H9 (cell line): Measurements from ENCODE around the gene SIPA1L3. TPM values are rescaled to one million over a fixed set of nuclear protein-coding genes. Genes with fewer than 3 reads are reported as not detected.

Experiments used
- DNase-seq: peaks from one replicate; pipeline ENCODE4 v3.0.0-alpha.2; 2017
- H2AFZ ChIP-seq: one replicate; pipeline ENCODE4 v1.6.1; 2013; ENCODE audit warnings: mild to moderate bottlenecking, low read length, control low read depth, moderate library complexity
- H2AK5ac ChIP-seq: 2 replicates; pipeline ENCODE4 v1.6.1; 2013; ENCODE audit warnings: low read length, control low read depth, mixed read lengths; ENCODE audit not compliant: insufficient read length
- H2BK120ac ChIP-seq: one replicate; pipeline ENCODE4 v1.6.1; 2013; ENCODE audit warnings: low read depth, mild to moderate bottlenecking, low read length, control low read depth, inconsistent platforms; ENCODE audit not compliant: poor library complexity, severe bottlenecking
- H2BK12ac ChIP-seq: 2 replicates; pipeline ENCODE4 v1.6.1; 2013; ENCODE audit warnings: low read length, control low read depth, mixed read lengths, low read depth; ENCODE audit not compliant: insufficient read length
- H2BK15ac ChIP-seq: 2 replicates; pipeline ENCODE4 v1.6.1; 2013; ENCODE audit warnings: low read depth, low read length, control low read depth
- H2BK20ac ChIP-seq: one replicate; pipeline ENCODE4 v1.6.1; 2013; ENCODE audit warnings: low read depth, mild to moderate bottlenecking, low read length, control low read depth, inconsistent platforms; ENCODE audit not compliant: poor library complexity, severe bottlenecking
- H2BK5ac ChIP-seq: 2 replicates; pipeline ENCODE4 v1.6.1; 2013; ENCODE audit warnings: low read length, control low read depth, mixed read lengths; ENCODE audit not compliant: insufficient read length
- H3K14ac ChIP-seq: 2 replicates; pipeline ENCODE4 v1.6.1; 2013; ENCODE audit warnings: low read length, control low read depth; ENCODE audit not compliant: insufficient read depth
- H3K18ac ChIP-seq: 2 replicates; pipeline ENCODE4 v1.6.1; 2013; ENCODE audit warnings: low read depth, mild to moderate bottlenecking, mixed read lengths, low read length, control low read depth; ENCODE audit not compliant: insufficient read length
- H3K23ac ChIP-seq: 2 replicates; pipeline ENCODE4 v1.6.1; 2013; ENCODE audit warnings: low read length, control low read depth, mixed read lengths, low read depth; ENCODE audit not compliant: insufficient read length
- H3K23me2 ChIP-seq: 2 replicates; pipeline ENCODE4 v1.6.1; 2013; ENCODE audit warnings: low read depth, mild to moderate bottlenecking, mixed read lengths, low read length, control low read depth; ENCODE audit not compliant: insufficient read length, poor library complexity, severe bottlenecking
- H3K27ac ChIP-seq: 2 replicates; pipeline ENCODE4 v1.5.1; 2013; ENCODE audit warnings: low read length, control low read depth, mixed read lengths, low read depth; ENCODE audit not compliant: insufficient read length
- H3K27me3 ChIP-seq: 2 replicates; pipeline ENCODE4 v1.6.1; 2013; ENCODE audit warnings: low read length, control low read depth, inconsistent platforms; ENCODE audit not compliant: insufficient read depth
- H3K4ac ChIP-seq: 2 replicates; pipeline ENCODE4 v1.6.1; 2013; ENCODE audit warnings: low read depth, mild to moderate bottlenecking, control low read depth, inconsistent platforms, low read length, moderate library complexity
- H3K4me1 ChIP-seq: 2 replicates; pipeline ENCODE4 v1.6.1; 2013; ENCODE audit warnings: low read length, control low read depth, inconsistent platforms; ENCODE audit not compliant: insufficient read depth
- H3K4me2 ChIP-seq: 2 replicates; pipeline ENCODE4 v1.6.1; 2013; ENCODE audit warnings: low read length, control low read depth, mixed read lengths; ENCODE audit not compliant: insufficient read length, insufficient read depth
- H3K56ac ChIP-seq: 2 replicates; pipeline ENCODE4 v1.6.1; 2013; ENCODE audit warnings: low read depth, mild to moderate bottlenecking, mixed read lengths, low read length, control low read depth; ENCODE audit not compliant: insufficient read length
- H3K79me1 ChIP-seq: 2 replicates; pipeline ENCODE4 v1.6.1; 2013; ENCODE audit warnings: low read depth, mild to moderate bottlenecking, moderate library complexity, low read length, control low read depth, inconsistent platforms; ENCODE audit not compliant: insufficient read depth, poor library complexity, severe bottlenecking
- H3K79me2 ChIP-seq: 2 replicates; pipeline ENCODE4 v1.6.1; 2013; ENCODE audit warnings: low read length, control low read depth, inconsistent platforms; ENCODE audit not compliant: insufficient read depth
- H3K9ac ChIP-seq: 2 replicates; pipeline ENCODE4 v1.6.1; 2013; ENCODE audit warnings: low read length, control low read depth, mixed read lengths; ENCODE audit not compliant: insufficient read length; ENCODE audit errors: extremely low read depth
- H3K9me3 ChIP-seq: one replicate; pipeline ENCODE4 v1.6.1; 2013; ENCODE audit warnings: low read depth, low read length, inconsistent platforms; ENCODE audit not compliant: control insufficient read depth
- H3T11ph ChIP-seq: one replicate; pipeline ENCODE4 v1.6.1; 2013; ENCODE audit warnings: mild to moderate bottlenecking, low read length, control low read depth, inconsistent platforms
- H4K20me1 ChIP-seq: one replicate; pipeline ENCODE4 v1.6.1; 2013; ENCODE audit not compliant: control insufficient read depth, insufficient read length, insufficient read depth
- H4K5ac ChIP-seq: 2 replicates; pipeline ENCODE4 v1.6.1; 2013; ENCODE audit warnings: low read depth, mild to moderate bottlenecking, mixed read lengths, low read length, control low read depth; ENCODE audit not compliant: insufficient read length
- H4K8ac ChIP-seq: replicated peaks from 2 replicates; pipeline ENCODE4 v1.6.1; 2013; ENCODE audit warnings: low read length, control low read depth, mixed read lengths, low read depth; ENCODE audit not compliant: insufficient read length
- H4K91ac ChIP-seq: 2 replicates; pipeline ENCODE4 v1.6.1; 2013; ENCODE audit warnings: low read depth, mild to moderate bottlenecking, moderate library complexity, mixed read lengths, low read length, control low read depth; ENCODE audit not compliant: insufficient read length
- H3K27ac Mint-ChIP-seq, 3 experiments: 2 replicates in 2 of 3; 3 replicates in 1 of 3; pipeline ENCODE4 v1.8.0; 2020 to 2021; ENCODE audit warnings: mixed read lengths in 3 of 3, mild to moderate bottlenecking in 1 of 3, moderate library complexity in 1 of 3
- H3K27me3 Mint-ChIP-seq: 2 replicates; pipeline ENCODE4 v1.8.0; 2021; ENCODE audit warnings: low read depth, mild to moderate bottlenecking, moderate library complexity, mixed read lengths
- H3K36me3 Mint-ChIP-seq, 3 experiments: 2 replicates in 2 of 3; 3 replicates in 1 of 3; pipeline ENCODE4 v1.8.0; 2020 to 2021; ENCODE audit warnings: low read depth in 3 of 3, mixed read lengths in 3 of 3; ENCODE audit not compliant: insufficient read depth in 1 of 3
- H3K4me1 Mint-ChIP-seq, 2 experiments: 2 replicates each; pipeline ENCODE4 v1.8.0; 2020; ENCODE audit warnings: mixed read lengths in 2 of 2
- H3K4me3 Mint-ChIP-seq, 2 experiments: 2 replicates in 1 of 2; 3 replicates in 1 of 2; pipeline ENCODE4 v1.8.0; 2020 to 2021; ENCODE audit warnings: mild to moderate bottlenecking in 2 of 2, mixed read lengths in 2 of 2, moderate library complexity in 1 of 2
- H3K9me3 Mint-ChIP-seq, 2 experiments: 2 replicates in 1 of 2; 3 replicates in 1 of 2; pipeline ENCODE4 v1.8.0; 2020; ENCODE audit warnings: mild to moderate bottlenecking in 2 of 2, mixed read lengths in 2 of 2, moderate library complexity in 1 of 2
- CTCF ChIP-seq: fragments of 200-600 bp; sonication (generic); conservative IDR thresholded peaks from 3 replicates; pipeline ENCODE4 v1.8.0; 2021; ENCODE audit warnings: antibody characterized with exemption, mild to moderate bottlenecking
- WGBS: extraction: QIAGEN DNeasy Blood & Tissue Kit; methylation state at CpG from one replicate; pipeline ENCODE4 v1.1.7; 2013; ENCODE audit warnings: missing lambda C conversion rate, low lambda C conversion rate, mixed read lengths; ENCODE audit not compliant: insufficient read length; ENCODE audit errors: extremely low coverage; 5-methylcytosine and 5-hydroxymethylcytosine counted together
- total RNA-seq: library from RNA; stranded (reverse); gene quantifications from 2 replicates; pipeline ENCODE4 v1.2.1, GENCODE V29; 2021

Gene SIPA1L3
- total RNA-seq, 1 experiment from 2014 or later: 40.1 TPM

GRCh38 chr19:37877147-37877546 lies 29.9 kb upstream of the SIPA1L3 start:
- Histone ChIP-seq H3K4me2 (no peak overlapping the region), H2BK12ac (no peak overlapping the region), H3K56ac (no peak overlapping the region), H3K23me2 (no peaks in the 10 kb centered on the region), H3K18ac (no peak overlapping the region), H3K79me2 (no peaks in the 10 kb centered on the region), H3K27ac (no peak overlapping the region), H3K4ac (no peak overlapping the region), H3K23ac (no peak overlapping the region), H2AFZ (no peak overlapping the region), H2BK15ac (no peak overlapping the region), H2BK5ac (no peak overlapping the region), H3K9ac (no peak overlapping the region), H2AK5ac (no peak overlapping the region), H3K14ac (no peak overlapping the region), H4K5ac (no peak overlapping the region), H3K79me1 (no peaks in the 10 kb centered on the region), H3T11ph (no peak overlapping the region), H3K9me3 (no peaks in the 10 kb centered on the region), H3K4me1 (no peaks in the 10 kb centered on the region), H4K8ac (no peak overlapping the region), H2BK20ac (no peak overlapping the region), H3K27me3 (no peaks in the 10 kb centered on the region), H4K91ac (no peak overlapping the region), H2BK120ac (no peak overlapping the region), H4K20me1 (no peaks in the 10 kb centered on the region)
- Mint-ChIP-seq H3K36me3 (no peaks in the 10 kb centered on the region; a peak in 1 of 7 replicates), H3K27me3 (peaks cover 6% of the 10 kb centered on the region), H3K4me3 (no peak overlapping the region), H3K9me3 (peaks cover 13 to 14% of the 10 kb centered on the region in 2 experiments), H3K4me1 (peaks cover 10 to 11% of the 10 kb centered on the region in 2 experiments), H3K27ac (no peak overlapping the region)
- DNase-seq: no peak
- no peak for TF ChIP-seq CTCF
- no CpG with 5 or more reads among the region's 3 CpGs for WGBS
